ENCODE data around the gene BABAM2.

The BABAM2 gene

GRCh38 chr2:28188436-28188835 is 297.9 kb downstream of the BABAM2 start:
- TF ChIP-seq, protein P1, sequence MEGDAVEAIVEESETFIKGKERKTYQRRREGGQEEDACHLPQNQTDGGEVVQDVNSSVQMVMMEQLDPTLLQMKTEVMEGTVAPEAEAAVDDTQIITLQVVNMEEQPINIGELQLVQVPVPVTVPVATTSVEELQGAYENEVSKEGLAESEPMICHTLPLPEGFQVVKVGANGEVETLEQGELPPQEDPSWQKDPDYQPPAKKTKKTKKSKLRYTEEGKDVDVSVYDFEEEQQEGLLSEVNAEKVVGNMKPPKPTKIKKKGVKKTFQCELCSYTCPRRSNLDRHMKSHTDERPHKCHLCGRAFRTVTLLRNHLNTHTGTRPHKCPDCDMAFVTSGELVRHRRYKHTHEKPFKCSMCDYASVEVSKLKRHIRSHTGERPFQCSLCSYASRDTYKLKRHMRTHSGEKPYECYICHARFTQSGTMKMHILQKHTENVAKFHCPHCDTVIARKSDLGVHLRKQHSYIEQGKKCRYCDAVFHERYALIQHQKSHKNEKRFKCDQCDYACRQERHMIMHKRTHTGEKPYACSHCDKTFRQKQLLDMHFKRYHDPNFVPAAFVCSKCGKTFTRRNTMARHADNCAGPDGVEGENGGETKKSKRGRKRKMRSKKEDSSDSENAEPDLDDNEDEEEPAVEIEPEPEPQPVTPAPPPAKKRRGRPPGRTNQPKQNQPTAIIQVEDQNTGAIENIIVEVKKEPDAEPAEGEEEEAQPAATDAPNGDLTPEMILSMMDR (conservative IDR thresholded peaks at IDR 0.05; ENCODE audit: low read depth, low read length) = no peak
- no peak overlapping the region for H3K4me3 ChIP-seq (ENCODE audit: low read length)

DNA sequence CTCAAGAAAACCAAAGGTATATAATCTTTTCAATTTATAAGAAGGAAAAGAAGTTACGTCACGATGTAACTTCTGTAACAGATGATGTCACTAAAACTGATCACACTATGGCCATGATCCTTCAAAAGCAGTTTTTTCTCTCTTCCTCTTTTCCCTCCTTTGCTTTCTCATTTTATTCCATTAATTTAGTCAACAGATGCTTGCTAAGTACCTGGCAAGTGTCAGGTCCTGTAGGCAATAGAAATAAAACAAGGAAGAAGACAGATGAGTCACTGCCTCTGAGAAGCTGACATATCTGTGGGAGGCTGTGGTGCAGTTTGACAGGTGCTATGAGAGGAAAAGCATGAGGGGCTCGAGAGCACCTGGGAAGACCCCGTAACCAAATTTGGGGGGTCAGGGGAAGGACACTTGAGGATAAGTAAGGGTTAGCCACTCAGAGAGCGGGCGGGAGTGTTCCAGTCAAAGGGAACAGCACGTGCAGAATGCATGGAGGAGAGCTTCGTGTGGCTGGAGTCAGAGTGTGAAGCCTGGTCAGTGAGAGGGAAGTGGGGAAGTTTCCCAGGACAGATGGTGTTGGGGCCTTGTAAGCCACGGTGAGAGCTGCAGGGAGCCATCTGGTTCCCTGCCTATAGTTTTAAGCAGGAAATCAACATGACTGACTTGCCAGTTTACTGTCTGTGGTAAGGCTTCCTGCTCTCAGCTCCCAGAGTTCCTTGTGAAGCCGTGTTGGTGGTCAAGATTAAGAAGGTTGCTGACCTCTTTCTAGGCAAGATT is 303.3 kb downstream of the BABAM2 start:
- H3K4me3 ChIP-seq (ENCODE audit: low read length) = no peak overlapping the region
- TF ChIP-seq, protein P1 (conservative IDR thresholded peaks at IDR 0.05; ENCODE audit: low read depth, low read length) = no peak

More at GRCh38 chr2:28188436-28188835, 297.9 kb downstream of the BABAM2 start:
- no peak for DNase-seq (ENCODE audit: low read depth)

DNA sequence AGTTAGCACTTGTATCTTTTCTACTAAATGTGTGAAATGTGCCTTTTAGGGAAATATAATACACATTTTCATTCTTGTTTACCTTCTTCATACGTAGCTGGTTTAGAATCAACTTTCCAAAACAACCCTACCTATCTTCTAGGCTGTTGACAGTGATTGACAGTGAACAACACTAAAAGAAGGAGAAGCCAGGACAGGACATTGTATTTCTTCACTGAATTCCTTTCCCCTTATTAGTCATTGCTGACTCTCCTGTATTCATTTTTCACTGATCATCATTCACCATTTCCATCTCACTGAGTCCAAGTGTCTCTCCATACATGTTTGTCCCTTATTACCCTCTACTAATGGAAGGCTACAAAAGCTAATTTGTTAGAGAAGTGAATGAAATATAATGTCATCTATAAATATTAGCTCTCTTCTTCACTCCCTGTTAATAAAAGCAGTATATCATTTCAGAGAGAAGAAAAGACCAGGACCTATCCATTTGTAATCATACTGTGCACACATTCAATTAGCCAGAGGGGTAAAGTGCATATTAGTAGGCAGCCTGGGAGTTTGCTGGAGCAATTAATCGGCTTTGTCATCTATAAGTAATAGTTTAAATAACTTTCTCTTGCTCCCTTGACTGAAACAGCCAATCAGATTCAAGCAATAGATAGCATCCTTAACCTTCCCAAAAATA is 309.6 kb downstream of the BABAM2 start:
- TF ChIP-seq, protein P1 (conservative IDR thresholded peaks at IDR 0.05; ENCODE audit: low read depth, low read length) = no peak
- DNase-seq (ENCODE audit: low read depth) = no peak
- no peak overlapping the region for H3K4me3 ChIP-seq (ENCODE audit: low read length)

More for the DNA sequence above, 303.3 kb downstream of the BABAM2 start:
- DNase-seq (ENCODE audit: low read depth) = no peak

GRCh38 chr2:28201671-28202180 is 311.2 kb downstream of the BABAM2 start:
- DNase-seq (ENCODE audit: low read depth) = peak; percentile 48
- TF ChIP-seq, protein P1 (conservative IDR thresholded peaks at IDR 0.05; ENCODE audit: low read depth, low read length) = no peak
- H3K4me3 ChIP-seq (ENCODE audit: low read length) = no peak overlapping the region

GRCh38 chr2:28202719-28203118 is 312.2 kb downstream of the BABAM2 start:
- DNase-seq (ENCODE audit: low read depth) = no peak
- H3K4me3 ChIP-seq (ENCODE audit: low read length) = no peak overlapping the region
- TF ChIP-seq, protein P1 (conservative IDR thresholded peaks at IDR 0.05; ENCODE audit: low read depth, low read length) = no peak

DNA sequence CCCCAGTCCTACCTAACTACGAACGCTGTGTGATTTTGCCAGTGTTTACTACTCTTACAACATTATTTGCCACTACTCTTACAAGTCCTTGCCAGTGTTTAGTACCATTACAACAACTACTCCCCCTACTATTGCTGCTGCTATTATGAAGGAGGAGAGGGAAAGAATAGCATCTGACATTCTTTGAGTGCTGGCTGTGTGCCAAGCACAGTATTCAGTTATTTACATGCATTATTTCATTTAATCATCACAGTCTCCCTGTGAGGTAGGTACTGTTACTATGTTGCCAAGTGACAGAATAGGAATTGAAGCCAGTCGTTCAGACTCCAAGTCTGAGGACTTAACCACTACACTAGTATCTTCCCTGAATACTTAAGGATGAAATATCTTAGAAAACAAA is 316.2 kb downstream of the BABAM2 start:
- TF ChIP-seq, protein P1 (conservative IDR thresholded peaks at IDR 0.05; ENCODE audit: low read depth, low read length) = no peak
- no peak overlapping the region for H3K4me3 ChIP-seq (ENCODE audit: low read length)
- peak; percentile 46 for DNase-seq (ENCODE audit: low read depth)
